GM18511 (cell line): Measurements from ENCODE around the gene IFT57.
A peak's percentile ranks its signal among the peaks of the same experiment; 100 is the strongest.
"Not testable (repeated sequence)": the region's sequence is repeated elsewhere in the genome, so short reads cannot be mapped to it uniquely, and the experiment has no call there.

ENCODE experiments used
- ATAC-seq: cut with Tn5 transposase; IDR thresholded peaks from one replicate; pipeline ENCODE4 v1.9.1; 2021; ENCODE audit warnings: mild to moderate bottlenecking, moderate library complexity; ENCODE audit not compliant: unreplicated experiment

The IFT57 gene

DNA sequence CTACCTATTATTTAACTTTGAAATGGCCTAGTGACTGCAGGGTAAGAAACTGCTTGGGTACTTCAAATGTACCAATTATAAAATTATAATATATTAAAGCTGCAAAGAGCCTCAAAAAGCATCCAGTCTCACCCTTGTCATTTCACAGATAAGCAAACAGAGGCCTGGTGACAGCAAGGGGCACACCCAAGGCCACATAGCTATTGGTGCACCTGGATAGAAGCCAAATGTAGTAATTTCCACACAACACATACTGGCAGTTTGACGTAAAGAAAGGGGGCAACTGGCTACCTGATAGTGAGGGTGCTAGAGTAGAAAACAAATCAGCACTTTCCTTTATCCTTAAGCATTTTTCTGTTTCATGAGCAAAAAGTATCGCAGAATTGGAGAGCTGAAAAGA lies 51.1 kb downstream of the IFT57 start:
- no peak for ATAC-seq

DNA sequence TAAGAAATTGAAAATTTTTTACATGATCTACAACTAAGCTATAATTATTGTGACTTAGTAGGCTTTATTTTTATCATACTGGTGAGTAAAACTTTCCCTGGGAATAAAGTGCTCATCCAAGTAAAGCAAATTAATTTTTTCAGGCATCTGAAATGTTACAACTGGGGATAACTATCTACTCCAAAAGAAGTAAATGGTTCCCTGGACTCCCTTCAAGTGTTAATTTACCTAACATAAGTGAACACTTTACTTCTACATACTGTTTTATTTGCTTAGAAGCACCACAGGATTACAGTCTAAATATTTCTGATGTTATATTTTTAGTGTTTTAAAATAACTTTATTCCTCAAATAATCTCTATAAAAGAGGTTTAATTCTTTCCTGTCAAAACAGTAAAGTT lies 57.8 kb downstream of the IFT57 start:
- no peak for ATAC-seq

DNA sequence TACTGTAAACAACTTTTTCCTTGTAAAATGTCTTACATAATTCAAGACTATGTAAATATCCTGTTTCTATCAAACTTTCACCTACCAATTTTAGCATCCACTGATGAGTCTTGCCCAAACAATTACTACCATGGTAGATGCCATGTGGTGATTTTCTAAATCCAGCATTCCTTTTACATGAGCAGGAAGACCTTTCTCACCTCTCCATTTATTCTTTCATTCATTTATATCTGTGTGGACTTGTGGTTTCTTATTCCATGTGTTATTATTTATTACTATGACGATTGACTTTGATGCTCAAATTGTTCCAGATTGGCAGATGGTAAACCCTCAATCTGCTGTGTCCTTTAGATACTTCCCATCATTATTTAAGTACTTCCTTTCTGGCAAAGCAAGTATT lies 62.4 kb downstream of the IFT57 start:
- no peak for ATAC-seq

DNA sequence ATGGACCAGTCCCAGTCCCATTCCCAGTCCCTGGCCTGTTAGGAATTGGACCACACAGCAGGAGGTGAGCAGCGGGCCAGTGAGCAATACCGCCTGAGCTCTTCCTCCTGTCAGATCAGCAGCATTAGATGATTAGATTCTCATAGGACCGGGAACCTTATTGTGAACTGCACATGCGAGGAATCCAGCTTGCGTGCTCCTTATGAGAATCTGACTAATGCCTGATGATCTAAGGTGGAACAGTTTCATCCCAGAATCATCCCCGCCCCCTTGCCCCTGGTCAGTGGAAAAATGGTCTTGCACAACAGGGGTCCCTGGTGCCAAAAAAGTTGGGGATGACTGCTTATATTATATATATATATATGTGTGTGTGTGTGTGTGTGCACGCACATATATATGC lies 63.1 kb downstream of the IFT57 start:
- ATAC-seq = no peak

DNA sequence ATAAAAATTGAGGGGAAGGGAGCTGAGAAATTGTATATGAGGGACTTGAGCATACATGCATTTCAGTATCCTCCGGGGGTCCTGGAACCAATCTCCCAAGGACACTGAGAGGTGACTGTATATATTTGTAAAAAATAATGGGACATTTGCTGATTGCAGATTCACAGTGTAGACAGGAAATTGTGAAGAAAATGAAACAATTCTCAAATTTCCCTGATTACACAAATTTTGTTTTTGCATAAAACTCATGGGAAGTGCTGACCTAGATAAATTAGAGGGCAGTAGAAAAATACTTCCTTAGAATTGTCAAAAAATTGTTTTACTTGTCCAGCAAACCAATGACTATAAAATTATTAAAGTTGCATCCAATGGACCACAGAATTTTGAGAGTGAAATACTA lies 64.0 kb downstream of the IFT57 start:
- ATAC-seq = no peak

DNA sequence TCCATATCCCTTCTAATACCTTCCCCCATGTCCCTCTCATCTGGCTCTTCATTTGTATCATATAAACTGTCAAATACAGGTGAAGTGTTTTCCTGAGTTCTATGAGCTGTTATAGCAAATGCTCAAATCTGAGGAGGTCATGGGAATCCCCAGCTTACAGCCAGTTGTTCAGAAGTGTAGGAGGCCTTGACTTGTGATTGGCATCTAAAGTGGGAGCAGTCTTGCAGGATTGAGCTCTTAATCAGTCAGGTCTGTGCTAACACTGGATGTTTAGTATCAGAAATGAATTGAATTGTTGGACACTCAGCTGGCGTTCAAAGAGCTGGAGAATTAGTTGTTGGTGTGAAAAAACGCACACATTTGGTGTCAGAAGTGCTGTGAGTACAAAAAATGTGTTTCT lies 65.0 kb downstream of the IFT57 start:
- no peak for ATAC-seq

DNA sequence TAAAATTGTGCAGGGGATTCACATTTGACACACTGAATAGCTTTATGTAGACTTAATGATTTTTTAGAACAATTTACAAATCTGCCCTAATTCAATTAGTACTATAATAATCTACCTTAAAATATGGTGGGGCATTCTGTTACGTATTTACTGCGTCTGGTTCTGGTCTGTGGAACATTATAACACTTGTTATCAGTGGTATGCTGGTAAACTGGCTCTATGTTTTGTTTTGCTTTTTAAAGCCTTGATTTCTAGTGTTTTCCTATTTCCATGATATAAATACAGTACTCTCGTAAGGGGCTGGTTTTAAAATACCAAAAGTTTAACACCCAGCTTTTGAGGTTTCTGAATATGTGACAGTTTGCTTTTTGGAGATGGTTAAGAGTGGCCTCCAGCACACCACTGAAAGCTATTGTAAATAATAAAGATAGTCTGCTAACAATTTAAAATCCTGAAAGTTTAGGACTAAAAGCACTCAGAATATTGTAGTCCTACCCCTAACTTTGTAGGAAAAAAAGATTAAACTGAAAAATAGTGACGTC lies 65.8 kb downstream of the IFT57 start:
- no peak for ATAC-seq

DNA sequence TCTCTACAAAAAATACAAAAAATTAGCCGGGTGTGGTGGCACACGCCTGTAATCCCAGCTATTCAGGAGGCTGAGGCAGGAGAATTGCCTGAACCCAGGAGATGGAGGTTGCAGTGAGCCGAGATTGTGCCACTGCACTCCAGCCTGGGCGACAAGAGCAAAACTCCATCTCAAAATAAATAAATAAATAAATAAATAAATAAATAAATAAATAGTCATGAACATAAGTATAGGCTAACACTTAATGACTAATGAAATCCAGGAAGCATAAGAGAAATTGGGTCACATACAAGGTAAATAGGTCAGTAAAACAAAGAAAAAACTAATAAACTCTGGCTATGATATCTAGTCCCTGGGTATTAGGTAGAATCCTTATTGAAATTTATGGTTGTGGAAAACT lies 66.6 kb downstream of the IFT57 start:
- ATAC-seq = not testable (repeated sequence)

DNA sequence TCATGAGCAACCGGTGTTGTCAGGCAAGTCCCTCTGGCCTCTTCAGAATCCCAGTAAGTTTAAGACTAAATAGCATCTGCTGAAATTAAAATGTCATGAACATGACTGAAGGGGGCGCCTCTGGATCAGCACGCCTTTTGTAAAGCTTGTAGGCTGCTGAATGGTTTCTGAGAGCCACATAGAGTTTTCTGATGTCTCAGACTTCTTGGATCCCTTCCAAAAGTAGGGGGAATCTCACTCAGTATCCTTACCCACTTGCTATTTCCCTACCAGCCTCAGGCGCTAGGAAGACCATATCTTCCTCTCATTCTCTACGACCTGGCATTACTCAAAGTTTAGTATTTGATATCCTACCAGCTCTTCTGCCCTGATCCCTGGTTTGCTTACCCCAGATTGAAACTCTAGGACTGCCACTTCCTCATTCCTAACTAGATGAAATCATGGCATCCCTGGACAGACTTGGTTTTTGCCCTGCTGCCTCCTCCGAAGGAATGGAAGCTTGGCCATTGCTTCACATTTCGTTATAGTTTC lies 68.7 kb downstream of the IFT57 start:
- ATAC-seq = peak; percentile 83

DNA sequence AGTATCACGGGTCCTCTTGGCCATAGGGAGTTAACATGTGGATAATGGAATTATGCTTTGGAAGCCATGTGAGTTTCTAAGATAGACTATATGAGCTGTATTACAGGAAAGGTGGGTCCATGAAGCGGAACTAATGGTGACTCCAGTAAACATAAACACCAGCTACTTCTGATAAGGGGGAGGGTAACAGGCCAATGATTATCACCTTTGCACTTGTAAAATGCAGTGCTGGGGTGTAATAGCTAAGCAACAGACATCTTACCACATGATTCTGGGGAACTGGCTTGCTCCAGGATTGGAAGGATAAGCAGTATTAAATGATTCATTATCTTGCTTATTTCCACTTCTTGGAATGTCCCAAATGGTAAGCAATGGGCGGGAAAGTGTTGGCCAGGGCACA lies 70.0 kb downstream of the IFT57 start:
- ATAC-seq = no peak

DNA sequence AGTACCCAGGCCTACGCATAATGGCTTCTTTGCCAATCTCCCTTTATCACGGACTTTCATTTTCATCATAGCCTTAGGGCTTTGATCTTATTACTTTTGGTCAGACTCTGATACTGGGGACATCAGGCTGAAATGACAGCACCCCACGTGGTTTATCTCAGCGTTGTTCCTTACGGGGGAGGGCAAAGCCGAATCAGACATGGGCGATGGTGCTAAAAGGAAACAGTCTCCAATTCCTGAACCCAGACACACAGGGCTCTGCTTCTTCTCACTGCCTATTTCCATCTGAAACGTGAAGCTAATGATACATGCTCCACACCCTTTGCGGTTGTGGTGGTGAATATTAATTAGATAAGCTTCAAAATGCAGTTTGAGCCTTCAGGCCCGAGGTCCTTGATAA lies 72.0 kb downstream of the IFT57 start:
- no peak for ATAC-seq

DNA sequence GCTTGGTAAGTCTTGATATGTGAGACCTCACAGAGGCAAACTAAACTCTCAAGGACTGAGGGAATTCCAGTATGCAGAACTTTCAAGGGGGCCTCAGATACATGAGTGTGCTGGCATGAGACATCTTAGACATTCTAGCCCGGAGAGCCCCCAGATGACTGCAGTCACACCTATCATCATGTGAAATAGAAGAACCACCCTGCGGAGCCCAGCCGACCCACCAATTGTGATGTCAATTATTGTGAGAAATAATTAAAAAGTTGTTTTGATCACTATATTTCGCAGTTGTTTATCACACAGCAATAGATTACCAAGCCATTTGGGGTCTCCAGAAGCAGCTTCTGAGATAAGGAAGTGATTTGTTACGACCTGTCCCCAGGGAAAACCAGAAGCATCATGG lies 76.1 kb downstream of the IFT57 start:
- ATAC-seq = no peak

DNA sequence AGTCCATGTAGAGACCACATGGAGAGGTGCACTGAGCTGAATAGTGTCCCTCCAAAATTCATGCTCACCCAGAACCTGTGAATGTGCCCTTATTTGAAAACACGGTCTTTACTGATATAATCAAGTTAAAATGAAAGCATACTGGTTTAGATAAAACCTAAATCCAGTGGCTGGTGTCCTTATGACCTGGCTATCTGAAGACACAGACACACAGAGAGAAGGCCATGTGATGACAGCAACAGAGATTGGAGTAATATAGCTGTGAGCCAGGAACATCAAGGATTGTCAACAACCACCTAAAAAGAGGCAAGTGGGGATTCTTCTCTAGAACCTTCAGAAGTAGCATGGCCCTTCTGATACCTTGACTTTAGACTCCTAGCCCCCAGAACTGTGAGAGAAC lies 76.6 kb downstream of the IFT57 start:
- no peak for ATAC-seq

DNA sequence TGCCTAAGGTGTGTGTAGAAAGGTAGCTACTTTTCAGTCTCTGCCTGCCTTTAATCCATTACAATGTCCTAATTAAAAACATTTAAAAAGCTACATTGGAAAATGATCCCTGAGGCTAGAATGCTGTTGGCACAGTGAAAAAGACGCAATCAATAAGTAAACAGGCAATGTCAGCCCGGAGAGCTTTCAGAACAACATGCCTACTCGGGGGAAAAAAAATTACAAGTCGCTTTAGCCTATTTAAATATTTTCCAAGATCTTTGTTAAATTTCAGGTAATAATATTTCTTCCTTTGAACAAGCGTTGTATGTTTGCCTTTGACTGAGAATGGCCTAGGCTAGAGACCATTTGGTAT lies 84.8 kb downstream of the IFT57 start:
- ATAC-seq = no peak

DNA sequence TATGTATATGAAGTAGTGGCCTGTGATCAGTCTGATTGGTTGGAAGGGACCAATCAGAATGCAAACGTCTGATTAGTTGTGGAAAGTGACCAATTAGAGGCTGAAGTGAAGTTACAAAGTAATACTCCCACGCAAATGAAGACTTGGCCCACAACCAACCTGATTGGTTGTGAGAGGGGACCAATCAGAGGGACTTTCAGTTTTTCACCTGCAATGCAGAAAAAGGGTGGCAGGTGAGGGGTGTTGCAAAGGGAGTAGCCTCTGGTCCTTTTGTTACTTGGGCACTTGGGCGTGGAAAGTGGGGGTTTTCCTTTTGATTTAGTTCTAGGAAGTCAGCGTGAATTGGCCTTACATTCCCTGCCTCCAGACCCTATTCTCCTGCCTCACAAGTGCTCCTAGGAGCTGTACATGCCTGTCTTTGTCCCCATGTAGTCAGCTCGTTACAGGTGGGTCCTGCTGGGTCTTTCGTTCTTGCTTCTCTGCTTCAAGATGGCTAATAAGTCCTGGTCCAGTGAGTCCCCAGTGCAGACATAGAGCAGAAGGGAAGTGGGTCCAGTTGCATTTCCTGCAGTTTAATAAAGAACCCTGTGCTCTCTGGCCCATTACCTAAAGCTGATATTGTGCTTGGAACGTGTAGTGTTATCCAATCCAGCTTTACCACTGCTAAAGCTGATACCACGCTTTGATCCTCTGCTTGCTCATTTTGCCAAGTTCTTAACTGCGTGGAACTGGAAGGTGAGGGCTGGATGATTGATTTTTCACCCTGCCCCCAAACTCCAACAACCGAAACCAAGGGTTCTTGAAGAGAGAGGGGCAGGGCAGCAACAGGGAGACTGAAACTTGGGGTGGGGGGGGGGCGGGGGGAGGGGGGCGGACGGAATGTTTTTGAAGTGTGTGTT lies 85.4 kb downstream of the IFT57 start:
- no peak for ATAC-seq

DNA sequence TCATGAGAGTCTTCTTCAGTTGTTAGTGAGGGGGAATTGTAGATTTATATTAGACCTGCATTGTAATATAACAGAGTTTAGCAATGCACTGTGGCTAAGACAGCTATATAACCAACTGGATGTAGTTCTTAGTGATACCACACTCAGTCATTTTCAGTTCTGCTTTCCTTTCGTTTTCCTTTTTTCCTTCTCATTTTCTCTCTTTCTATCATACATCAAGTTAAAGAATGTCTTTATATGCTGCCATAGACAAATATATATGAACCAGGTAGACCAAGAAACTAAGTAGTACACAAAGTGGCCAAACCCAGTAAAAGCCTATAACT lies 87.7 kb downstream of the IFT57 start:
- ATAC-seq = peak; percentile 61

DNA sequence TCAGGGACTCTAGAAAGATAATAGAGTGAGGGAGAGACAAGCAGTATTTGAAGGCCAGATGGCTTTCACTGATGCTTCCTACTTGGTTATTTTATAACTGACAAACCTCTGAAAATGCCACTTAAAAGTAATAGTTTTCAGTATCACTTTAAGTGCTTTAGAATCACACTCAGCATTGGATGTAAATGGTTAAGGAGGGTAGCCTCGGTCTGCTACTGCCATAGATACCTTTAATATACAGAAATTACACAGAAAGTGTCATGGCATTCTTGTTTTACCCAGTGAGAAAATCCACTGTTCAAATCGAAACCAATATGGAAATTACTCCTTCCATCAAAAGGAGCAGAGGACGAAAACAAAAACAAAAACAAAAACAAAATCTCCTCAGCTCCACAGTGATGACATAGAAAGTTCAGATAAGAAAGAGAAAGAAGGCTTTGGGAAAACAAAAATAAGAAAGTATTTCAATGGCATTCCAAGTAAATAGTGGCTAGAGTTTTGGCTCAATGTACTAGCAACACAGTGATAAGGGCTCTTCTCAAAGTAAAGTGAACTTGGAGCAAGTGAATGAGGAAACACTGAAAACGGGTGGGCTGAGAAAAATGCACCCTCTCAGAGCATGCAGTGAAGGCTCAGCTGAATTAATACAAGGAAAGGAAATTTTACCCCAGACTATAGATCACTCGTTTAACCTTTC lies 88.2 kb downstream of the IFT57 start:
- ATAC-seq = peak; percentile 50

DNA sequence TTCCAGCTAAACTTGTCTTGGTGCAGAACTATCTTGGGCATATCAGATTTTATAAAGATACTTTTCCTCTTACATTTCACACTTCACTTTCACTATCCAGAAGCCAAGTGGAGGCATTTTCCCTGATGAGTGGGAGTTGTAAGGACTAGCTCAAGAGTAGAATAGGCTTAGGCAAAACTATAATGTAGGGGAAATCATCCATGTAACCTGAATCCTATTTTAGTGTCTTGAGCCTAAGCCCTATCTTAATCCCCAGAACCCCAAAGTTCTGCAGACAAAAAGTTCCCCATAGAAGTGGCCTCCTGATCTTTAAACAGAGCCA lies 89.2 kb downstream of the IFT57 start:
- ATAC-seq = no peak

DNA sequence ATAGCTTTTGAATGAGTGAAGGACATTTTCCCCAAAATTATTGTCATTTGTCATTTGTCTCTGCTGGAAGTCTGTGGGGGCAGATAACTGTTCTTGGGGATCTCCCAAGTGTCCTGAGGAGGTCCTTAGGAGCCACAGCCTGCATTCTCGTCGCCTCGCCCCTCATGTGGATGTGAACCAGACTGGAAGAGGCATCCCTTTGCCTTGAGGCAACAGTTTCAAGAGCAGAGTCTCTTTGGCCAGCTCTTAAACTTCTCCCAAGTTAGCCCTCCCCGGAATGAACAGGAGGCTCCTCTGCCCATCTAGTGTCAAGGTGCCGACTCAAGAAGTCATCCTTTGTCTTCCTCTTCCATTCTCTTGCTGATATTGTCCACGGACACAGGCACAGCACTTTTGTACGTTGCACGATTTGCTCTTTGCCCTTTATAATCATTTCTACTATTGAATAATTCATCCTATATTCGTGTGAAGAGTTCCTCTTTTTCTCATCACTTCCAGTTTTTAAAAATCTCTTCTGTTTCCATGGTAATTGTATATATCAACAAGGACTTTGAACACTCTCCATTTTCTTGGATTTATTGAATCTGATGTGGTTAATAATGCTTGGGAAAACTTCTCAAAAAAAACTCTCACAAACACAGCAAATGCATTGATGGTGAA lies 90.6 kb downstream of the IFT57 start:
- no peak for ATAC-seq

DNA sequence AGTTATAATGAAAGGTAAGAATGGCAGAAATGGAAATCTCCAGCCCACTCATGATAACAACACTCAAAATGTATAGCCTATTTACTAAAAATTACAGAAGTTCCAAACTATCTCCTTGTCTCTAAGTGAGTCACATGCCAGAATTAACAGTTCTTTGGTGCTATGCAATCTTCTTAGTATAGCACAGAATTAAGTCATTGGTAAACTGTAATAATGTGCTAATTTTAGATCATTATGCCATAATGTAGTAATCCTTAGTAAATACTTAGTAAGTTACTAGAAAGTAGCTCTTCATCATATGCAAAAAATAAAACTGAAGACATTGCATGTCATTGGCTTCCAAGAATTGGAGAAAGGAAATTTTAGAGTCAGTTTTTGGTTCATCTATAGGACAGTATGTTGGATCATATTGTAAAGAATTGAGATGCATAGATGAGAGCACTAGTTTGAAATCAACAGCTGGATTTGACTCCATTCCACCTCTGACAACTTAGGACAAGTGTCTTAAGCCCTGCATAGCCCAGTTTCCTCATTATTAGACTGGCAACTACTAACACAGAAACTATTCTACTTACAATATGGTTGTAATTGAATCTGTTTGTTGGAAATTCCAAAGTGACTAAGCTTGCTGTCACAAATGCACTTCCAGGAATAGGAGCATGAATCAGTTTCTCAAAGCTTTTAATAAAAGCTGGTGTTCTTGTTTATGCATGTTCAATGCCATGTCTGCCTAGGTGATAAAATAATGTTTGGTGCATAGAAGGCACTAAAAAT lies 91.3 kb downstream of the IFT57 start:
- no peak for ATAC-seq

DNA sequence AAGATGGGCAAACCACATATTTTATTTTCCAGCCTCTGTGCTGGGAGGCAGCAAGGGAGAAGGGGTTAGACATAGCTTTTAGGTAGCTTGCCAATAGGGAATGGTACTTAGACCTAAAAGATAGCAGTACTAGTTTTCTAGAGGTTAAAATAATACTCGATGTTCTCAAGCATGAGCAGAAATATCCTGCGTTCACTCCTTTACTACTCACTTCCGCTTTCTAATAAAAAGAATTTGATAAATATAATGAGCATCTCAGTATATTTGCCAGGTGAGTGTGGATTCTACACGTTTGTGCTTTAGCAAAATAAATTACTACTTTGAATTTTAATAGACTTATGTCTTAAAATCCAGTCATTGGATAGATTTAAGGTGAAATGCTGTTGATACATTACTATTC lies 92.0 kb downstream of the IFT57 start:
- ATAC-seq = no peak
